ENCODE measurements around the gene SH3PXD2B.
A peak's percentile ranks its signal among the peaks of the same experiment; 100 is the strongest.

Gene SH3PXD2B

DNA sequence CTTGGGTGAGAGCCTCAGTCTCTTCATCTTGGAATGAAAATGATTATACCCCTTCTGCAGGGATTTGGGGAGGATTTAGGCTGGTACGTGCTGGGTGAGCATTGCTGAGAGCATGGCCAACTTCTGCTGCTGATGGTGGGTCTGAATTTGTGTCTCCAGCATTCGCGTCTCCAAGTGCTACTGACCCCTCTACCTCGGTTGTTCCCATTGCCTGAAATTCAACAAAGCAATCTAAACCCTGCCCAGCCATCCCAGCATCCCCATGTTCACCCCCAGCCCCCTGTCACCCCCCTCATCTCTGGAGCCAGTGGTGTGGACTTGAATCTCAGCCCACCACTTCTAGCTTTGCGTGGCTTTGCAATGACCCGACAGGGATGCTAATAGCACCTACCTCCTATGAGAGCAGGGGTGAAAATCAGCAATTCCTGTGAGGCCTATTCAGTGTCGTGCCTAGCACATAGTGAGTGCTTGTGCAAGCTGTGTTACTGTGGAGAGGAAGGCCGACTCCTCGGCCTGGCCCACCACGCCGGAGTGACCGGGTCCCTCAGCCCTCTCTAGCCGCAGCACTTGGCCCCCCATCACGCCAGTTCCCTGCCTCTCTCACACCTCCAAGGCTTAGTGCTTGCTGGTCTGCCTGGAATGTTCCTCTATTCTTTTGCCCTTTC lies 43.4 kb upstream of the SH3PXD2B start:
- DNase-seq (ENCODE audit: extremely low read depth, low read depth) = no peak
- TF ChIP-seq, protein P1, sequence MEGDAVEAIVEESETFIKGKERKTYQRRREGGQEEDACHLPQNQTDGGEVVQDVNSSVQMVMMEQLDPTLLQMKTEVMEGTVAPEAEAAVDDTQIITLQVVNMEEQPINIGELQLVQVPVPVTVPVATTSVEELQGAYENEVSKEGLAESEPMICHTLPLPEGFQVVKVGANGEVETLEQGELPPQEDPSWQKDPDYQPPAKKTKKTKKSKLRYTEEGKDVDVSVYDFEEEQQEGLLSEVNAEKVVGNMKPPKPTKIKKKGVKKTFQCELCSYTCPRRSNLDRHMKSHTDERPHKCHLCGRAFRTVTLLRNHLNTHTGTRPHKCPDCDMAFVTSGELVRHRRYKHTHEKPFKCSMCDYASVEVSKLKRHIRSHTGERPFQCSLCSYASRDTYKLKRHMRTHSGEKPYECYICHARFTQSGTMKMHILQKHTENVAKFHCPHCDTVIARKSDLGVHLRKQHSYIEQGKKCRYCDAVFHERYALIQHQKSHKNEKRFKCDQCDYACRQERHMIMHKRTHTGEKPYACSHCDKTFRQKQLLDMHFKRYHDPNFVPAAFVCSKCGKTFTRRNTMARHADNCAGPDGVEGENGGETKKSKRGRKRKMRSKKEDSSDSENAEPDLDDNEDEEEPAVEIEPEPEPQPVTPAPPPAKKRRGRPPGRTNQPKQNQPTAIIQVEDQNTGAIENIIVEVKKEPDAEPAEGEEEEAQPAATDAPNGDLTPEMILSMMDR (IDR thresholded peaks at IDR 0.05; ENCODE audit: low read depth, low read length) = no peak

DNA sequence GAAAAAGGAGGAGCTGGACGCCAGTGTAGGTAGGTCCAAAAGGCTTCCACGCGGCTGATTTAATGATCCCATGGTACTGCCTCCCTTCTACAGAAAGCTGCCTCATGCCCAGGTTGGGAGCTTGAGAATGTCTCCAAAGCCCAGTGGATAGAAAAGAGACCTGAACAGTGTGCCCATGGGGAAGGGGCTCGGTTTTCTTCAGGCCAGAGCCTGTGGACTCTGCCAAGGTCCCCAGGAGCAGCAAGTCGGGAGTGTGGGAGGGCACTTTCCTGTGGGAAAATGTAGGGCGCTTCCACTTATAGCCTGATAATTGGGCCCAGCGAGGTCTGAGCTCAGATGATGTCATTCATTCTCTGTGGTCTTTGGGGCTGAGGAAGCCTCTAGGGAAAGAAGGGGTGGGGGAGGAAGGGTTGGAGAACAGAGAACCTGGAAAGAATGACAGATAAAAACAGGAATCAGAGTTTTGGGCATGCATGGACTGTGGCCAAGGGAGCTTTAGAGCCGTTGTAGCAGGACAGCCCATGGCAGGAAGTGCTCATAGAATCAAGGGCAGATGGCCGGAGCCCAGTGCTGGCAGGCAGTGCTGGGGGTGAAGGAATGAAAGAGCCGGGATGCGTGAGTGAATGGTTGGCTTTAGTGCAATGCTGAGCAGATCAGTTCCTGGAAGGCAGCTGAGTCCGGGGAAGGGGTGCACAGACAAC lies 42.5 kb upstream of the SH3PXD2B start:
- TF ChIP-seq, protein P1 (IDR thresholded peaks at IDR 0.05; ENCODE audit: low read depth, low read length) = no peak
- DNase-seq (ENCODE audit: extremely low read depth, low read depth) = peak; percentile 20

DNA sequence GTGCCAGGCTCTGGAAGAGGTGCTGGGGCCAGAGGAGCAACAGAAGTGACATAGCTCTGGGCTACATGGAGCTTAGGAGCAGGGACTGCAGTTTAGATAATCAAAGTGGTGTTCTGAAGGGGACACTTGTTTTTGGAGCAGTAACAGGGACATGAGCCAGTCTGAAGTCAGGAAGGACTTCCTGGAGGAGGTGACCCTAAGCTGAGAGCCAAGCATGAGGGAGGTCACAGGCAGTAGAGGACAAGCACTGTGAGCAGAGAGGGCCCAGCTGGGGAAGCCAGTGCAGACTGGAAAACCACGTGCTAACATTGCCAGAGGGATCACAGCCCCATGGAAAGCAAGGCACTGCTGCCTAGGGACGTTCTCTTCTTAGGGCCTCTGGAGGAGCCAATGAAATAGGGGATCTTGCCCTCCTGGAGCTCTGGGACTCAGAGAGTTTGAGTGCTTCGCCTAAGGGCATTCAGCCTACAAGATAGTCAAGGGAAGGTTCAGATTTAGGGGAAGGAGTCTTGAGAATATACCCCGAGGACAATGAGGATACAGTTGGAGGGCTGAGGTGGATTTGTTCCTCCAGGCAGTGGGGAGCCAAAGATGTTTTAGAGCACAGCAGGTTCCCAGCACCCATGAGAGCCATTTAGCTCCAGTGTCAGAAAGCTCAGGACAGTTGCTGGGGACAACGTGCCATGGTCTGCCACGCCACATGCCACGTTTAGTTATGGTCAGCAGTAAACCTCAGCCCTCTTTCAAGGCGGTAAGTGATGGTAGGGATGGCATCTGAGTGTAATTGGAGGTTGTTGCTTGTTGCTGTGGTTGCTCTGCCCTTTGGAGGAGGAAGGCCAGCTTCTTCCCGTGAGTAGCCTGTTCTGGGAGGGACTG lies 40.5 kb upstream of the SH3PXD2B start:
- no peak for DNase-seq (ENCODE audit: extremely low read depth, low read depth)
- TF ChIP-seq, protein P1 (IDR thresholded peaks at IDR 0.05; ENCODE audit: low read depth, low read length) = no peak

GRCh38 chr5:172493906-172494305 lies 39.6 kb upstream of the SH3PXD2B start:
- DNase-seq (ENCODE audit: extremely low read depth, low read depth) = no peak
- TF ChIP-seq, protein P1 (IDR thresholded peaks at IDR 0.05; ENCODE audit: low read depth, low read length) = no peak

GRCh38 chr5:172493461-172493860 lies 39.1 kb upstream of the SH3PXD2B start:
- DNase-seq (ENCODE audit: extremely low read depth, low read depth) = no peak
- TF ChIP-seq, protein P1 (IDR thresholded peaks at IDR 0.05; ENCODE audit: low read depth, low read length) = no peak

DNA sequence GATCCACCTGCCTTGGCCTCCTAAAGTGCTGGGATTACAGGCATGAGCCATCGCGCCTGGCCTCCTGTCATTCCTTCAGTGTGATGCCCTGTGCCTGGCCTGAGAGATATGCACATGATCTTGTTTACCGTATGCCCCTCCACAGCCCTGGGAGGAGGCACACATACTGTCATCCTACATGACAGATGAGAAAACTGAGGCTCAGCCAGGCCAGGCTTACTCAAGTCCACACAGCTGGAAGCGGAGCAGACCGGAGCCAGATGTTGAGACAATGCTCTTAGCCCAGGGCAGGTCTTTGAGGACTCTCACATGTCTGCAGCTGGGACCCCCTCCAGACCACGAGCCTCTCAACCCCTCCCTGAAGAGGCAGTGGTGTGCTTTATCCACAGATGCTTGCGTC lies 38.7 kb upstream of the SH3PXD2B start:
- no peak for DNase-seq (ENCODE audit: extremely low read depth, low read depth)

More for the DNA sequence above, 38.7 kb upstream of the SH3PXD2B start:
- TF ChIP-seq, protein P1 (IDR thresholded peaks at IDR 0.05; ENCODE audit: low read depth, low read length) = no peak
